HTR-8/SVneo (cell line): ENCODE data around the gene ULK4.
A peak's percentile ranks its signal among the peaks of the same experiment; 100 is the strongest.
"Not testable (repeated sequence)": the region's sequence is repeated elsewhere in the genome, so short reads cannot be mapped to it uniquely, and the experiment has no call there.

ENCODE experiments used
- DNase-seq: peaks from one replicate; pipeline ENCODE4 v3.0.0; 2011; ENCODE audit warnings: low spot score, mixed read lengths; ENCODE audit not compliant: insufficient read length
- FAIRE-seq: peaks from 2 replicates; lab custom pipeline; 2011; peaks lifted over from hg19 to GRCh38; lab: Jason Lieb, UNC

Gene ULK4

DNA sequence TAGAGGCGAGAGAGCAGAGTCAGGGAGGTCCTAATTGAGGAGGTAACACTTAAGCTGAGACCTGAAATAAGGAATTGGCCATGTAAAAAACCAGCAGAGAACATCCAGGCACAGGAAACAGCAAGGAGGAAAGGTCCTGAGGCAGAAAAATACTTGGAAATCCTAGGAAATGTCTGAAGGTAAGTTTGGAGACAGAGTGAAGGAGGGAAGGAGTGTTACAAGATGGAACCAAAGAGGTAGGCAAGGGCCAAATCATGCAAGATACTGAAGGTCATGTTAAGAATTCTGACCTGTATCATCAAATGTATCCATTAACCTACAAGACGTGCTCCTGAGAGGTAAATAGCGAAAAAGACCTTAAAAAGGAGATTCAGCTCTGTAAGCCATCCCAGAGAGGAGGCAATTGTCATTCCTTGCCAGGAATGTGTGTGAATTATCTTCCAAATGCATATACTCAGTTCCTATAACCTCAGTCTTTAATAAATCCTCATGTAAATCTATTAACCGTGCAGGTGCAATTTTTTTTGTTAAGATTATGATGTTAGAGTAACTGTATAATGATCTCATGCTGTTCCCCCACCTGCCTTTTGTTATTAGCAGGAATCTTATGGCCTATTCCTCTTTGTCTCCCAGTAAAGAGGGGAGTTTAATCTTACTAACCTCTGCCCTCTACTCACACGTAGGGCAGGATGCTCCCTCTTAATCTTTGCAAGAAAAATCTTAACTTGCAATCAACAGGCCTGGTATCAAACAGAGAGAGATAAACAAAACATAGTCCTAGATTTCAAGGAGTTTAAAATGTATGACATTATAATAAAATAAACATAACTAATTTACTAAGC, 166.9 kb downstream of the ULK4 start:
- no peak for DNase-seq
- FAIRE-seq, result no peak

DNA sequence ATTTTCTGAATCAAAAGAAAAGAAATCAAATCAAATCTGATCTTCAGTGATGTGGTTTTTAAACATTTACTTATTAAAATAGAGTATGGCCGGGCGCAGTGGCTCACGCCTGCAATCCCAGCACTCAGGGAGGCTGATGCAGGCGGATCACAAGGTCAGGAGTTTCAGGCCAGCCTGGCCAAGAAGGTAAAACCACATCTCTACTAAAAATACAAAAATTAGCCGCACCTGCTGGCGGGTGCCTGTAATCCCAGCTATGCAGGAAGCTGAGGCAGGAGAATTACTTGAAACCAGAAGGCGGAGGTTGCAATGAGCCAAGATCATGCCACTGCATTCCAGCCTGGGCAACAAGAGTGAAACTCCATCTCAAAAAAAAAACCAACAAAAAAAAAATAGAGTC, 169.1 kb downstream of the ULK4 start:
- FAIRE-seq, result no peak
- DNase-seq, result no peak

DNA sequence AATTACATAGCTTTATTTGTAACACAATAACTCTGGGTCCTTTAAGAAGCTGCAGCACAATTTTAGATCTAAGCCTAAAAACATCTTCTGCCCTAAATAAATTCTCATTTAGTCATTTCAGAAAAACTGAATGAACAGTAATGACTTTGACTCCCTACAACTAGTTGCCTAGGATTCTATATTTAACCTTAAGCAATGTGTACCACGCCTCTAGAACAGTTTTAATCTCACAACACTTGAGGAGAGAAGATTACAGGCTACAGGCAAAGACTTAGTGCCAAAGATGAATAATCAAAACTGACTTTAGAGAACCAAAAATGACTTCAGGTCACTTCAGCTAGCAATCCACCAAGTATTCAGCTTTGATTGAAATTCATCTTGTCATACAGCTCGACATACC, 192.8 kb downstream of the ULK4 start:
- DNase-seq (no peak), FAIRE-seq (no peak)

DNA sequence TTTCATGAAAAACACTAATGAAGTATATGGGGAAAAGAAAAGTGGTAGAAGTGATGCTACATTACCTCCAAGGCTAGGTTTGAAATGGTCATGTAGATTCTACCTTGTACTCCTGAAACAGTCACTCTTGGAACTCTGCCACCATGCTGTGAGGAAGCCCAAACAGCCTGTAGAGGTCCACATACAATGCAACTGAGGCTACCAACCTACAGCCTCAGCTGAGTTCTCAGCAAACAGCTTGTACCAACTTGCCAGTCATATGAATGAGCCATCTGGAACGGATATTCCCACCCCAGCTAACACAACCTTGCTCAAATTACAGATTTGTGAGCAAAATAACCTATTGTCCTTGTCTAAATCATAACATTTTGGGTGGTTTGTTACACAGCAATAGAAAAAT, 193.5 kb downstream of the ULK4 start:
- FAIRE-seq, result no peak
- no peak for DNase-seq

DNA sequence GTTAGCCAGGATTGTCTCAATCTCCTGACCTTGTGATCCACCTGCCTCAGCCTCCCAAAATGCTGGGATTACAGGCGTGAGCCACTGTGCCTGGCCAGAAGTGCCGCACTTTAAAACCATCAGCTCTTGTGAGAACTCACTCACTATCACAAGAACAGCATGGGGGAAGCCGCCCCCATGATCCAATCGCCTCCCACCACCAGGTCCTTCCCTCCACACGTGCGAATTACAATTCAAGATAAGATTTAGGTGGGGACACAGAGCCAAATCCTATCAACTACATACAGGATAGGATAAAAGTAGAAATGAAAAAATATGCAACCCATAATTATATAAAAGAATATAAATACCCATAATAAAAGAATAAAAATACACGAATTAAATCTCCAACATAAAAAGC, 199.0 kb downstream of the ULK4 start:
- not testable (repeated sequence) for DNase-seq, FAIRE-seq

DNA sequence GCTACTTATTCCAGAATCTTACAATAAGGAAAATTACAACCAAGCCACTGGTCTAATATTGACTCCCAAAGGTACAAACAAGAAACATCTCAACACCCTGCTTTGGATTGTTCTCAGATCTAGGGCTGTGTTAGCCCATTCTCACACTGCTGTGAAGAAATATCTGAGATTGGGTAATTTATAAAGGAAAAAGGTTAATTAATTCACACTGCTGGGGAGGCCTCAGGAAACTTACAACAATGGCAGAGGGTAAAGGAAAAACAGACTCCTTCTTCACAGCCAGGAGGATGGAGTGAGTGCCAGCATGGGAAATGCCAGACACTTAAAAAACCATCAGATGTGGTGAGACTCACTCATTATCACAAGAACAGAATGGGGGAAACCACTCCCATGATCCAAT, 208.3 kb downstream of the ULK4 start:
- no peak for FAIRE-seq
- no peak for DNase-seq

DNA sequence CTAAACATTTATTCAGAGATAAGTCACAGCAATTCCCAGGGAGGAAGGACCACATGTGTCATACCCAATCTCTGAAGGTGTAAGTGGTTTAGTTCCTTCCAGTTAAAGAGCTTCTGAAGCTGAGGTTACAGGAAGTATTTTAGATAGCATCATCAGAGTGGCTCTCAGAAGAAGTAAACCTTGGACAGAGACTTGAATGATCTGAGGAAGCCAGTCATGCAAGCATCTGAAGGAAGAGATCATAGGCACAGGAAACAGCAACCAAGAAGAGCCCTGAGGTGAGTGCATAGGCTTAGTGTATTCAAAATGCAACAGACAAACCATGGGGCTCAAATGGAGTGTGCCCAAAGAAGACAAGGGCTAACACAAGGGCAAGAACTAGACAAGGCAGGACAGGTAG, 210.3 kb downstream of the ULK4 start:
- DNase-seq, result no peak
- FAIRE-seq, result no peak

DNA sequence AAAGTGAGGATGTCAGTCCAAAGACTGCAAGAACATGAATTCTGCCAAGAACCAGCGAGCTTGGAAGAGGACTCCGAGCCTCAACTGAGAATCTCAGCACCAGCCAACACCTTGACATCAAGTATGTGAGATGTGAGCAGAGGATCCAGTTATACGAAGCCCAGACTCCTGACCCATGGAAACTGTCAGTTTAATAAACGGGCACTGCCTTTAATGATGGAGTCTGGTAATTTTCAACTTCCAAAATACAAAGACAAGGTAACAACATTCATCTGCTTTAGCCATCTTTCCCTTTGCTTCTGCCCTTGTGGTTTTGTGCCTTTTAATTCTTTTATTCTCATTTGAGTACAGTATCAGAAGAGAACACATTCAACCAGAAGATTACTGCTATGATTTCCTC, 211.9 kb downstream of the ULK4 start:
- DNase-seq, result no peak
- FAIRE-seq, result no peak

DNA sequence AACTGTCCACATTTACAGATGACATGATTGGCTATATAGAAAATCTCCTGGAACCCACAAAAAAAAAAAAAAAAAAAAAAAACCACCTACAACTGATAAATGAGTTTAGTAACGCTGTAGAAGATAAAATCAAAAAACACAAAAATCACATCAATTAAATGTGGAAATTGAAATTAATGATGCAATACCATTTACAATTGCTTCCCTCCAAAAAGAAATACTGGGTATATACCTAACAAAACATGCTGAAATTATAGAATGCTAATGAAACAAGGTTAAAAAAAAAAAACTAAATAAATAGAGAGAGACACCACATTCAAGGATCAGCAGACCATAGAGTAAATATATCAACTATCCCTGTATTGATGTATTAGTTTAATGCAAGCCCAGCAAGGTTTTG, 215.7 kb downstream of the ULK4 start:
- no peak for FAIRE-seq
- DNase-seq, result no peak

DNA sequence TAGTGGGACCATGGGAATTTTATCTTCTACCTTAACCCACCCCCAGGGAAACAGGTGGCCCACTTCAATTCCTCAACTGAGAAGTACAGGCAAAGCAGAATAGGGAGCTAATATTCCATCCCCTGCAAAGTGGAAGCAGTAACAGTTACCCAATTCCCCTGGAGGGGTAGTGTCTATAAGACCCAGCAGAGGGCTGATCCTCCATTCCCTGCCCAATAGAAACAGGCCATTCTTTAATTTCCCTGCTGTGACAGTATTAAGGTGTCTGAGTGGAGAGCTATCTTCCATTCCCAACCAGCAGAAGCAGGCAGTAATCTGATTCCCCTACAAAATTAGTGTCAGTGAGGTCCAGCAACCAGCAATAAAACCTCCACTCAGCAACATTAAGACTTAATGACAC, 219.8 kb downstream of the ULK4 start:
- FAIRE-seq (no peak), DNase-seq (no peak)

DNA sequence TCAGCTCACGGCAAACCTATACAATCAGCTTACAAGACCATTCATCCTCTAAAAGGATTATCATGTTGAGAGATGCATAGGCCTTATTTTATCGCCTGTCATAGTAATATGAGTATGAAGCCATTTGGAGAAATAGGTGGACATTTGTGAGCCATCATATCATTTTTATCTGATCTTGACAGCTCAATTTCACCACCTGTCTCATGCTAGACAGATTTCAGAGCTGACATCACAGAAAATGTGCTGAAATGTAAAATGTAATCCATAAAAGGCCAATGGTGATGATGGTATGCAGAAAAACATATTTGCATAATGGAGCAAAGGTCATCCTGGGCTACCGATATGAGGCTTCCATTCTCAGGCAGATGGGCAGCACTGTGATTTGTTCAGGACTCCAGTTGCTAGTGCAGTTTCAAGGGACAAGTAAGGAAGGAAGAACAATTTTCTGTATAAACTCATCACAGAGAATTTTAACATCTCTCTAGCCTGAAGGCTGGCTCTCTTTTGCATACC, 221.5 kb downstream of the ULK4 start:
- FAIRE-seq (no peak), DNase-seq (no peak)

DNA sequence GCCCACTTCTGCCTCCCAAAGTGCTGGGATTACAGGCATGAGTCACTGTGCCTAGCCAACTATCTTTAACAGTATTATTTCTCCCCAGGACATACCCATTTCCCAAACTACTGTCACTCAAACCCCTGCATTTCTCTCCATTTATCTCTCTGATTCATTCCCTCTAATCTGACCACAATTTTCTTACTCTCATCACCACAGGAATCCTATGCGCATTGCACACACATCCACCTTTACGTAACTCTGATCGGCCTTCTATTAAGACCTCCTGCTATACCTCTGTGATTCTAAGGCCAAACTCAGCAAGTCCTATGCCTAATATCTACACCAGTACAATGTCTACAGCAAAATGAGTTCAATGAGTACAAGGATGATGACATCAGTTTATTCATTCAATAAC, 235.0 kb downstream of the ULK4 start:
- DNase-seq (no peak), FAIRE-seq (no peak)

DNA sequence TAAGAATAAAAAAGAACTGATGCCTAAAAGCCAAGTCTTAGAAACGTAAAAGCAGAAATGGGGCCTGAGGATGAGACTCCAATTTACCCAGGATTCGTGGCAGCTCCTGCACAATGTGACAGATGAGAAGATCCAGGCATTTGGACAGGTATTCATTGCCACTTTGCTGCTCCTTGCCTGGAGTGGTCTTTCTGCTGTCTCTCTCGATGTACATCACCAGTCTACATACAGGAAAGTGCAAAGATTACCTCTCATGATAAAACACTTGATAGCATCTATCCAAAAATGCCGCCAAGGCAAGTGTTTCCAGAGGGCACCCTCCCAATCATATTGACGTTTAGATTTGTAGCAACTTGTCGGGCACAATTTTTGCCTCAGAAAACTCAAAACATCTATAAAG, 244.3 kb downstream of the ULK4 start:
- DNase-seq, result no peak
- FAIRE-seq, result no peak

DNA sequence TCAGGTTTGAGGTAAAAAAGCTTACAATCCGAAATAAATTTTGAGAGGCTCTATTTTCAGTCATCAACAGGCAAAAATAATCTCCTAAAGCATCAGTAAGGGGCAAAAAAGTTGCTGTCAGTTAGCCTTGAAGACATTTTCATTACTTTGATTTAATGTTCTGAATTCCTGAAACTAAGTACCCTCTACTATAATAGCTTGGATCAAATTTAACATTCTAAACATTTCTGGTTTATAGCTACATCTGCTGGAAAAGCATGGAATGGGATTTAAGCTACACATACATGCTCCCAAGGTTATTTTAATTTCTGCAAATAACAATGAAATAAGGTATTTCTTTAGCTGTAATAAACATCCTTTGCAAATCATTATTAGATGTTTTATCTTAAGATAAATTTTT, 245.4 kb downstream of the ULK4 start:
- DNase-seq, result peak; percentile 11
- no peak for FAIRE-seq

DNA sequence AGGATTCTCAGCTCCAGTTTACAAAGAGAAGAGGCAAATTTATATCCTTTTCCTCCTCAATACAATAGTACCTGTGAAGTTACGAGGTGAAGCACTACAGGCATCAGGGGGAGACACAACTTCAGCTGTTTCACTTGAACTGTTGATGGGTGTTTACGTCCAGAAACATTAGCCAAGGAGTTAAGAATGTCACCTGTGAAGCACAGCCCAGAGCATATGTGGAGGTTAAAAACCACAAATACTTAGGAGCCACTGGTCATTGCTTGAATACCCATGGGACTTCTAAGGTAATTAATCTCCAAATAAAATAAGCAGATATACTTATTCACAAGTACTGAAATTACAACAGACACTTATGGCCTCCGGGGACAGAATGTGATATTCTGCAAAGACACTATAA, 246.5 kb downstream of the ULK4 start:
- FAIRE-seq (no peak), DNase-seq (no peak)

DNA sequence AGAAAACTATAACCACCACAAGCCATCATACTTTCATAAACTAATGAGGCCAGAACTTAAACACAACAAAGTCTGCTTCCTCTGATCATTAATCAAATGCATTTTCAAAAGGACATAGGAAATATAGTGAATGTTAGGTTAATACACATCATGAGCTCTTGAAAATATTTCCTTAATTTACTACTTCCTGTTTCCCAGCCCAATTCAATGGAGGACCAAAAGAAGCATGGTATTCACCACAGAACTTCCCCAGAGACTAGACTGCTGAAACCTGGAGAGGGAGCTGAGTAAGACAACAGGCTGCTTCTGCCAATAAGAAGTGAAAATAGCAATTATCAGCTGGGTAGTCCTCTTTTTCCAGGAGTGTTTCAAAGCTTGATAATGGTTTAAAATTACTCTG, 250.3 kb downstream of the ULK4 start:
- DNase-seq (no peak), FAIRE-seq (no peak)

DNA sequence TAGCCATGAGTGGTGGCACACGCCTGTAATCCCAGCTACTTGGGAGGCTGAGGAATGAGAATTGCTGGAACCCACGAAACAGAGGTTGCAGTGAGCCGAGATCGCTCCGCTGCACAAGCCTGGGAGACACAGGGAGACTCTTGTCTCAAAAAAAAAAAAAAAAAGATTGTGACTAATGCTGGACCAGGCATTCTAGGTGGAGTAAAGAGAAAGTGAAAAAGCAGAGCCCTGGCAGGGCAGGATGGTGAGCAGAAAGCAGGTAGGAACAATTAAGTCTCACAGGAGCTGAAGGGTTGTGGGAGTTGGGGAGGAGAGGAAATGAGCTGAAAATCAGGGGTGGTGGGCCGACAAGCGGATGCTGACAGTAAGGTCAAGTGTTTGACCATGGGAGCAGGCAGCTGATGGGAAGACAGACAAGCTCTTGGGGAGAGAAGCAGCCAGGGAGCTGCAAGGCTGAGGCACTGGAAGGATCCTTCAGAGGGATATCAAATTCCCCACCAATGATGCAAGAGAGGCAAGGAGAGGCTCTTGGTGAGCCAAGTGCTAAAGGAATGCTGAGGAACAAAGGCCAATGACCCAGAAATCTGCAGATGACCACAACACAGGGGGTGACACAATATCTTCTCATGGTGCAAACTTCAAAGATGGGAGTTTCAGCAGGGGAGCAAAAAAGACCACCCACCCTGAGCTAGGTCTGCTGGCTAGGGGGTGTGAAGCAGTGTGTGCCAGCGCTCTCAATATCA, 251.1 kb downstream of the ULK4 start:
- DNase-seq (peak; percentile 43), FAIRE-seq (no peak)

DNA sequence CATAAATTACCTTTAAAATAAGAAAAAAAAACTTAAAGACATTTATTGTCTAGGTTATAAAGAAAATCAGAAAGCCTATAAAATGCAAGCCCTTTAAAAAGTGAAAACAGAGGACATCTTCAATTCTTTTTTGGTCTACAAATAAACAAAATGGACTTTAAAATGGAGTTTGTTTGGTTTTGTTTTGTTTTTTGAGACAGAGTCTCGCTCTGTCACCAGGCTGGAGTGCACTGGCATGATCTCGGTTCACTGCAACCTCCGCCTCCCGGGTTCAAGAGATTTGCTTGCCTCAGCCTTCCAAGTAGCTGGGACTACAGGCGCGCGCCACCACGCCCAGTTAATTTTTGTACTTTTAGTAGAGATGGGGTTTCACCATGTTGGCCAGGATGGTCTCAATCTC, 252.7 kb downstream of the ULK4 start:
- FAIRE-seq, DNase-seq: not testable (repeated sequence)

DNA sequence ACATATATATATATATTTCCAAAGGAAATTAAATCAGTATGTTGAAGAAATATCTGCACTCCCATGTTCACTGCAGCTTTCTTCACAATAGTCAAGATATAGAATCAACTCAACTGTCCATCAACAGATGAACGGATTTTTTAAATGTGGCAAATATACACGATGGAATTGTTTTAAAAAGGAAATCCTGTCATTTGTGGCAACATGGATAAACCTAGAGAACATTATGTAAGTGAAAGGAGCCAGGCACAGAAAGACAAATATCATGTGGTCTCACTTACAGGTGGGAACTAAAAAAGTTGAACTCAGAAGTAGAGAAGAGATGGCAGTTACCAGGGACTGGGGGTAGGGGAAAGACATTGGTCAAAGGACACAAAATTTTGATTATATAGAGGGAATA, 253.7 kb downstream of the ULK4 start:
- FAIRE-seq (no peak), DNase-seq (no peak)

DNA sequence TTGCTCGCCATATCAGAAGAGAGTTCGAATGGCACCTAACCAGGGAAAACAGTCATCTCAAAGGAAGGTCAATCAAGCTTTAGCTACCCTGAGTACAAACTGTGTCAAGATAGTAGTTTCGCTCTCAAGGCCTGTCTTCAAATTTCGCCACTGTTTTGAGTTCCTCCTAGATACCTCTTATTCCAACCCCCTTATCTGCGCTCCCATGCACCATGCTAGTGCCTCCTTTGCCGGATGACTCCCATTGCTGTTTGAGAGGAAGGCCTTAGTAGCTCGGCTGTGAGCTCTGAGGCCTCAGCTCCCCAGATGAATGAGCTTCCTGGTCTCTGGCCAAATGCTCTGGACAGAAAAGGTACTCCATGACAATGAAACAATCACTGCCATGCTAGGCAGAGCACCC, 256.0 kb downstream of the ULK4 start:
- no peak for FAIRE-seq
- no peak for DNase-seq

DNA sequence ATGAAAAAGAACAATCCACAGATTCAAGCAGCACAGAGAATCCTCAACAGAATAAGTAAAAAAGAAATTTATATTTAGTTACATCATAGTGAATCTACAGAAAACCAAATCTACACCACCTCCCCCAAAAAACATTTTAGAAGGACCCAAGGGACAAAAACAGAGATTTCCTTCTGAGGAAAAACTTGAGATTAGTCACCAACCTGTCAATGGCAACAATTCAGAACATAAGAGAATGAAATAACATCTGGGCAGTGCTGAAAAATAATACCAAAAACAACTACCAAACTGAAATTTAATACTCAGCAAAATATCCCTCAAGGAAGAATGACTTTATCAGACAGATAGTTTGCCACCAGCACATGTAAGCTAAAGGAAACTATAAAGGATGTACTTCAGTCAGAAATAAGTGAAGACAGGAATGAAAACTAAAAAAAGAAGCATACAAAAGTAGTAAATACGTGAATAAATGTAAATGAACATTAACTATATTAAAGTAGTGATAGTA, 260.7 kb downstream of the ULK4 start:
- no peak for DNase-seq
- FAIRE-seq, result no peak
